HG02943 (cell line): Measurements from ENCODE around the gene METTL25.

Experiments
- ATAC-seq: cut with Tn5 transposase; IDR thresholded peaks from one replicate; pipeline ENCODE4 v1.9.1; 2021; ENCODE audit warnings: mild to moderate bottlenecking, low read depth, moderate library complexity; ENCODE audit not compliant: unreplicated experiment

The METTL25 gene

GRCh38 chr12:82461836-82462235 lies 103.5 kb downstream of the METTL25 start:
- no peak for ATAC-seq

- no peak for ATAC-seq
Measured at GRCh38 chr12:82468563-82468962, 110.2 kb downstream of the METTL25 start.

- no peak for ATAC-seq
Measured at GRCh38 chr12:82470906-82471512, 112.7 kb downstream of the METTL25 start.

- ATAC-seq: no peak
Measured at GRCh38 chr12:82473111-82473754, 114.9 kb downstream of the METTL25 start.

- ATAC-seq: peak; percentile 72
Measured at GRCh38 chr12:82474181-82474797, 116.0 kb downstream of the METTL25 start.

- ATAC-seq: no peak
Measured at GRCh38 chr12:82474798-82475184, 116.5 kb downstream of the METTL25 start.

GRCh38 chr12:82475211-82475610 lies 116.9 kb downstream of the METTL25 start:
- no peak for ATAC-seq

GRCh38 chr12:82476511-82476910 lies 118.2 kb downstream of the METTL25 start:
- ATAC-seq: no peak

GRCh38 chr12:82479511-82479910 lies 121.2 kb downstream of the METTL25 start:
- ATAC-seq: no peak

GRCh38 chr12:82480606-82481005 lies 122.3 kb downstream of the METTL25 start:
- ATAC-seq: no peak

GRCh38 chr12:82481954-82482353 lies 123.6 kb downstream of the METTL25 start:
- ATAC-seq: no peak

GRCh38 chr12:82486524-82487235 lies 128.4 kb downstream of the METTL25 start:
- ATAC-seq: no peak

- no peak for ATAC-seq
Measured at GRCh38 chr12:82504409-82504808, 146.1 kb downstream of the METTL25 start.

GRCh38 chr12:82505150-82505549 lies 146.8 kb downstream of the METTL25 start:
- ATAC-seq: no peak

- ATAC-seq: no peak
Measured at GRCh38 chr12:82507686-82508085, 149.4 kb downstream of the METTL25 start.

- ATAC-seq: no peak
Measured at GRCh38 chr12:82510386-82510785, 152.1 kb downstream of the METTL25 start.

- ATAC-seq: no peak
Measured at GRCh38 chr12:82514880-82515279, 156.6 kb downstream of the METTL25 start.

GRCh38 chr12:82515652-82516051 lies 157.3 kb downstream of the METTL25 start:
- ATAC-seq: no peak

GRCh38 chr12:82517027-82517426 lies 158.7 kb downstream of the METTL25 start:
- no peak for ATAC-seq

GRCh38 chr12:82517808-82518207 lies 159.5 kb downstream of the METTL25 start:
- no peak for ATAC-seq

GRCh38 chr12:82519510-82519909 lies 161.2 kb downstream of the METTL25 start:
- no peak for ATAC-seq
